ENCODE results near the gene MLXIP.
"Not testable (repeated sequence)": the region's sequence is repeated elsewhere in the genome, so short reads cannot be mapped to it uniquely, and the experiment has no call there.

Gene MLXIP

DNA sequence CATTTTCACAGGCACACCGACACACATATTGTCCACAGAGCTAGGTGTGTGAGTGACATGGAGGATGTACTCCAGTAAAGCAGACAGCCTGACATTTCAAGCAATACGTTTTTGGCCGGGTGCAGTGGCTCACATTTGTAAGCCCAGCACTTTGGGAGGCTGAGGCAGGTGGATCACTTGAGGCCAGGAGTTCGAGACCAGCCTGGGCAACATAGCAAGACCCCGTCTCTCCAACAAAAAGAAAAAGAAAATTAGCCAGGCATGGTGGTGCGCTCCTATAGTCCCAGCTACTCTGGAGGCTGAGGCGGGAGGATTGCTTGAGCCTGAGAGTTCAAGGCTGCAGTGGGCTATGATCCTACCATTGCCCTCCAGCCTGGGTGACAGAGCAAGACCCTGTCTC lies 22.1 kb upstream of the MLXIP start:
- DNase-seq, result not testable (repeated sequence)

- DNase-seq, result no peak
Measured at GRCh38 chr12:122057007-122057735, 21.4 kb upstream of the MLXIP start.

GRCh38 chr12:122057769-122058168 lies 20.8 kb upstream of the MLXIP start:
- no peak for DNase-seq

DNA sequence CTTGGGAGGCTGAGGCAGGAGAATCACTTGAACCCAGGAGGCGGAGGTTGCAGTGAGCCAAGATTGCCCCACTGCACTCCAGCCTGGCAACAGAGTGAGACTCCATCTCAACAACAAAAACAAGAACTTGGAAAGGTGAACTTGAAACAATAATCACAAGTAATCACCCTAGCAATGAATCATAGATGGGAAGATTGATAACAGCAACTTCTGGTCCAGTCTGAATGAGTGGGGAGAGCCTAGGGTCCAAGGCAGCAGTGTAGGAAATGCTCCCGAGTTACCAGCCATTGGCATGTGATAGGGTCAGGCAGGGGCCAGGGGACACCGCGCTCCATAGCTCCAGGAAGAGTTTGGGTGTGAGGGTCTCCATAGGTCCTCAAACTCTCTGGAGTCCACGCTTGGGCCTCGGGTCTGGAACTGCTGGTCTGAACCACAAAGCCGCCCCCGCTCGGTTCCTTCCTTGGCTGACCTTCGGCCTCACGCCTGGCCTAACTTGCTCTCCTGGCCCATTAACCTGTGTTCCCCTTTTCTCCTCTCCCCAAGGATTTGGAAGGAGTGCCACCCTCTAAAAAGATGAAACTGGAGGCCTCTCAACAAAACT lies 19.9 kb upstream of the MLXIP start:
- DNase-seq, result no peak

DNA sequence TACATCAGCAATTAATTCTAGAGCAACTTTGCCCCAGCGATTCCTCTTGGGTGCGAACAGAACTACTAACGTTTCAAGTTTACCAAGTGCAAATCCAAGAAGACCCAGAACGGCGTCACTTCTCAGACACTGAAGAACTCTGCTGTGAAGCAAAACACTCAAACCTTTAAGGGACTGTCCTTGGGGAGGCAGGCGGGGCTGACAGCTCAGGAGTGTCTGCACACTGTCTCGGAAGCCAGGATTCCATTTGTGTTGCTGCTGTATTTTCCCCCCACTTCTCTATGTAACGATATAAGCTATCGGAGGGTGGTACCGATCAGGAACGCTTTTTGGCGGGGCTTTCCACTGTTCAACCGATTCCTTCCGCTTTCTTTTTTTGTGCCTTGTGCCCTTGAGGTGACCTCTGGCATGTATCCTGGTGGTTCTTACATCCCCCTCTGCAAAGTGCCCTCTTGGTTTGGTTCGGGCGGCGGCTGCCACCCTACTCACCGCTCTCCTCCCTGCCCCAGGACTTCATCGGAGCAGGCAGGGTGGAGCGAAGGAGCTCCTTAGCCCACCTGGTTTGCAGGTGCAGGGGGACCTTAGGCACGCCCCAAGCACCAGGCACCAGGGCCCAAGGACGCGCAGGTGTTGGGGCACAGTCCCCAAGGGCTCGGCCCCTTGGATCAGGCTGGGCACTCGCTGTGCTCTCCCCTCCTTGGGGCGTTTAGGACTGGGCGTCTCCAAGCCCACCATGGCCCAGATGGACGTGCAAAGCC lies 19.2 kb upstream of the MLXIP start:
- no peak for DNase-seq

- no peak for DNase-seq
Measured at GRCh38 chr12:122060081-122060501, 18.5 kb upstream of the MLXIP start.

GRCh38 chr12:122061253-122061652 lies 17.3 kb upstream of the MLXIP start:
- DNase-seq, result no peak

DNA sequence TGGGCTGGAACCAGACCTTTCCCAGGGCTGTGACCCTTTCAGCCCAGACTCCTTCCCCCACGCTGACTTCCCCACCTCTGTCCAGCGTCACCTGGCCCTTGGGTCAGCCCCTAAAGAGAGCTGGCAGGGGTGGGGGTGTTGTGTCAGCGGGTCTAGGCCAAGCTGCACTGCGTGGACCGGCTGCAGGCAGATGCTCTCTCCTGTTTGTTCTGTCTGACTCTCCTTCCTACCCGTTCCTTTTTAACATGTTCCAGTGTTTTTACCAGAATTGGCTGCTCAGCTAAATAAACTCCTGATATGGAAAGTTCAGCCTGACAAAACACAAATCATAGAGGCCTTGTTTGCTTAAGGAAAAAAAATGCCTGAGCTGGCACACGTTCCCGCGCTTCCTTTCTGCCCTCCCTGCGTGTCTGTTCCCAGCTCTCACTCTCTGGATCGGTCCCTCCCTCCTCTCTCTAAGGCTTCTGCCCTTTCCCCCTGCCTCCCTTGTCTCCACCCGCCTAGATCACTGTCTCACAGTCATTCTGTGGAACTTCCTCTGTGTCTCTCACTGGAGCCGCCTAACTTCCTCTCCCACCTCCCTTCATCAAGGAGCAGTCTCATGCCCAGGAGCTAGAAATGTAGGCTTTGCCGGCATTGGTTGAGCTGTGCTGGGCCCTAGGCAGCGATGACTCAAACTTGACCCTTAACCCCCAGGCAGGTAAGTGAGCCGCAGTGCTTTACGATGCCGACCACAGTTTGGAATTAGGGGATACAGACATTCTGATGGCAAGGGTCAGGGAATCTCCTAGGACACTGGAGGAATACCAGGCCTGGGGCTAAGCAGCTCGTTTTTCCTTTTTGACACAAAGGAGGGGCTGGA lies 15.5 kb upstream of the MLXIP start:
- DNase-seq, result no peak

DNA sequence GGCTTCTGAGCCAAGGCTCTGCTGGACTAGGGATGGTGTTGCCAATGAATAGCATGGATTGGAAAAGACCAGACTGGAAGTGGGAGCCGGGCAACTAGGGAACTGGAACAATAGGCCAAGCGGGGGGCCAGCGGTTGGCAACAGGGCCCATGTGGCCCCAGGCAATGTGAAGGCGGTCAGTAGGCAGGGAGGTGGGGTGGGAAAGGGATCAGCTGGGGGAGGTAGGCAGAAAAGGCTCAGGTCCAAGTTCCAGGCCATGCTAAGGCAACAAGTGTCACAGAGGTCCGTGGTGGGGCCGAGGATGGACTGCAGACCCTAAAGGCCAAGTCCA lies 14.9 kb upstream of the MLXIP start:
- DNase-seq, result no peak

DNA sequence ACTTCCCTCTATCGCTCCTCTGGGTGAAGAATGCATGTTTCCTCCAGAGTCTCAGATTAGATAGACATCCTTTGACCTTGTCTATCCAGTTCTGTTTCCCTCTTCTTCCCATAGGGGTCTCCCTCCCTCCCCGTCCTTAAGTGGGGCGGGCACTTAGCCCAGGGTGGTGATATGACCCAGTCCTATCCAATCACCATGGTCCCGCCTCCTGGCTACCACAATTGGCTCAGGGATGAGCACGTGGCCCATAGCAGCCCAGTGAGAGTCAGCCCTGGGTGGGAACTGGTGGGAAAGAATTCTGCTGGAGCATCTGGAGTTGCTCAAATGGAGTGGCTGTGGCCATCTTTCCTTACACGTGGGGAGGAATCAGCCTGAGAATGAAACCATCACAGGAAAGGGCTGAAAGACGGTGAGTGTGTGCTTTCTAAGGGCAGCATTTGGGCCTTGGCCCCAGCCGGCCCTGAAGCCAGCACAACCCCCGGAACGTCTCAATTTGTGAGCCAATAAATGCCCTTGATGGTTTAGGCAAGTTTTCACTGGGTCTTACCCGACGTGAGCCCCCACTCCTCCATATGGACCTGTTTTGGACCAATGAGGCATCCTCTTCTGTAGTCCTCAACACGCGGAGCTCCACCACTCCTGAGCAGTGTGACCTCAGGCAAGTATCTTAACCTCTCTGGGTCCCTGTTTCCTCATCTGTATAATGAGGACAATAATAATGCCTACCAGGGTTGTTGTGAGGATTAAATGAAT lies 14.4 kb upstream of the MLXIP start:
- peak; percentile 24 for DNase-seq

GRCh38 chr12:122064780-122065588 lies 13.6 kb upstream of the MLXIP start:
- no peak for DNase-seq

DNA sequence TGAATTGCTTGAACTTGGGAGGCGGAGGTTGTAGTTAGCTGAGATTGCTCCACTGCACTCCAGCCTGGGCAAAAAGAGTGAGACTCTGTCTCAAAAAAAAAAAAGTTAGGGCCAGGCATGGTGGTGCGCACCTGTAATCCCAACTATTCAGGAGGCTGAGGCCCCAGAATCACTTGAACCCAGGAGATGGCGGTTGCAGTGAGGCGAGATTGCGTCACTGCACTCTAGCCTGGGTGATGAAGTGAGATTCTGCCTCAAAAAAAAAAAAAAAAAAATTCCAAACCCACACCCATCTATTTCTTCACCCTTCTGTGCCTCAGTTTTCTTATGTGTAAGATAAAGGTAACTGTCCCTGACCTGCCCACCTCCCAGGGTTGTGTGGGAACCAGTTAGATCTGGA lies 11.0 kb upstream of the MLXIP start:
- no peak for DNase-seq

- peak; percentile 31 for DNase-seq
Measured at GRCh38 chr12:122067966-122068365, 10.6 kb upstream of the MLXIP start.

DNA sequence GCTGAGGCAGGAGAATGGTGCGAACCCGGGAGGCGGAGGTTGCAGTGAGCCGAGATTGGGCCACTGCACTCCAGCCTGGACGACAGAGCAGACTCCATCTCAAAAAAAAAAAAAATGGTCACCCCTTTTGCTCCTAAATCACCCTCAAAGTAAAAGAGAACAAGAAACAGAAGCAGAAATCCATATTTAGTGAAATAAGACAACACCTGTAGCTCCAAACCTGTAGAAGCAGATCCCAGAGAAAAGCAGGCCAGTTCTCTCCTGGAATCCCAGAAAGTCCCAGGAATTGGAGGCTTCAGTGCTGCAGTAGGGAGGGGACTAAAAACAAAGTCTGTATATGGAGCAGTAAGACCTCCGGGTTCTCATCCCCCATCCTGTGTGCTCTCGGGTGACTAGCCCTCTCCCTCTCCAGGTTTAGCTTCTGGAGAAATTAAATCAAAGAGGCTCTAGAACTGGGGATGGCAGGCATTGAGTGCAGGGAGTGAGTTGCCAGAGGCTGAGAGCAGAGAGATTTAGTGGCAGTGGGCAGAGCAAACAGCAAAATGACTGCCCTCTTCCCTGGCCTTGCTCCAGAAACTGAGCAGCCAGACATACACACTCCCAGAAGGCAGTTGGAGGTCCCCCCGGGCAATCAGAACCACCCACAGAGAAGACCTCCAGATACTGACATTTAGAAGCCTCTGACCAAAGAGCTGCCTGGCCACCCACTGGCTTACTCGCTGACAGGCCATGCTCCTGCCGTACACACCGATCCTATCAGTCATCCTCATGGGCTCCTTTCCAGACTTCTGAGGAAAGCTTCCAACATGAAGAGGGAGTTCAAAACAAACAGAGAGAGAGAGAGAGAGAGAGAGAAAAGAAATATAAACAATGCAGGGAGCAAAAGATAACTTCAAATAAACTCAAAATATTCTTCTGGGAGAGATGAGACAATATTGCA lies 6.3 kb upstream of the MLXIP start:
- DNase-seq, result no peak

DNA sequence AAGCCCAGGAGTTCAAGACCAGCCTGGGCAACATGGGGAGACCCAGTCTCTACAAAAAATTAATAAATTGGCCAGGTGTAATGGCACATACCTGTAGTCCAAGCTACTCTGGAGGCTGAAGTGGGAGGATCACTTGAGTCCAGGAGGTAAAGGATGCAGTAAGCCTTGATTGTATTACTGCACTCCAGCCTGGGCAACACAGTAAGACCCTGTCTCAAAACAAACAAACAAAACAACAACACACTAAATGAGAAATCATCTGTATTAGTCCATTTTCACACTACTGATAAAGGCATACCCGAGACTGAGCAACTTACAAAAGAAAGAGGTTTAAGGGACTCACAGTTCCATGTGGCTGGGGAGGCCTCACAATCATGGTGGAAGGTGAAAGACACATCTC lies 4.7 kb upstream of the MLXIP start:
- no peak for DNase-seq

DNA sequence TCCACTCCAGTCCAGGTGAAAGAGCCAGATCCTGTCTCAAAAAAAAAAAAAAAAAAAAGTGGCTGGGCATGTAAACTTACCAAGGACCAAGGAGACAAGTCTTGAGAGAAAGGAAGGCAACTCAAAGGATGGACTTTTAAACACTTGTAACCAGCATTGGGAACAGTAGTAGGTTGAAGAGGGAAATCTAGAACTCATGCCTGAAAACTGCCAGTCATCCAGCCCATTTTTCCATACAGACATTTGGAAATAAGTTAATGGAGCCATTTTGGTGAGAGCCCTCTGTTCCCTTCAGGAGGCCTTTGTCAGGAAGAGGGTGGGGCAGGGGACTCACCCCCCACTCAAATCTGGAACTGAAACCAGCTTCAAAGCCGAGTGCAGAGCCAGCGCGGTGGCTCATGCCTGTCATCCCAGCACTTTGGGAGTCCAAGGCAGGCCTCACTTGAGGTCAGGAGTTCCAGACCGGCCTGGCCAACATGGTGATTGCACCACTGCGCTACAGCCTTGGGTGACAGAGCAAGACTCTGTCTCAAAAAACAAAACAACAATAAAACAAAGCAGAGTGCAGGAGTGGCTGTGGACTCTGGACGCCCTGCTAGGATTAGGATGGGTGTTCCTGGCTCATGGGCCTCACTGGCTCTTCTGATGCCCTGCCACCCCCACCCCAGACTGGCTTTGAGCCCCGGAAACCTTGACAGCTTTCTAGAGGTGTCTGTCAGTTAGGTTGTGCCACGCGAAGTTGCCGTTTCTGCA lies 1.6 kb upstream of the MLXIP start:
- no peak for DNase-seq

DNA sequence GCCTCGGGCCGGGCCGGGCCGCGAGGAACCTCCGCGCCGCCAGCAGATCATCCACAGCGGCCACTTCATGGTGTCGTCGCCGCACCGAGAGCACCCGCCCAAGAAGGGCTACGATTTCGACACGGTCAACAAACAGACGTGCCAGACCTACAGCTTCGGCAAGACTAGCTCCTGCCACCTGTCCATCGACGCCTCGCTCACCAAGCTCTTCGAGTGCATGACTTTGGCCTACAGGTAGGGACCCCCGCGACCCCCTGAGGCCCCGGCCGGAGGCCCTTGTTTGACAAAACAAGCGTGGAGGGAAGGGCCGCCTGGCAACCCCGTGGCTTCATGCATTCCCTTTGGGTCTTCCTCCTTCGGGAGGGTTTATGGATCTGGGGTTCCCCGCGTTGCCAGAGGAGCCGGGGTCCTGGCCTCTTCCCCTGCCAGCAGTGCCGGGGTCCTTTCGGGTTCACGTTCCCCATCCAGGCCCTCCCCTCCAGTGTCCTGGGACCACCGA lies 526 bp downstream of the MLXIP start:
- peak; percentile 30 for DNase-seq

- DNase-seq, result no peak
Measured at GRCh38 chr12:122079532-122080081, 1.1 kb downstream of the MLXIP start.
